Smooth muscle cell (in vitro differentiated cells): ENCODE measurements around the gene MMP8. TPM values are rescaled to one million over a fixed set of nuclear protein-coding genes. Genes with fewer than 3 reads are reported as not detected.

ENCODE experiments used
- DNase-seq: peaks from one replicate; lab custom pipeline; 2025; ENCODE audit not compliant: unreplicated experiment; lab: John Stamatoyannopoulos, UW
- H2AFZ ChIP-seq: fragments of 200-600 bp; sonication (generic); 2 replicates; pipeline ENCODE4 v1.6.0; 2016; ENCODE audit warnings: antibody characterized with exemption, low read depth, mild to moderate bottlenecking
- H3F3A ChIP-seq: fragments of 200-600 bp; sonication (generic); 2 replicates; pipeline ENCODE4 v1.6.0; 2017; ENCODE audit warnings: antibody characterized with exemption, low read depth
- H3K27ac ChIP-seq: fragments of 200-600 bp; sonication (generic); 2 replicates; pipeline ENCODE4 v1.5.1; 2016; ENCODE audit warnings: low read depth, mild to moderate bottlenecking
- H3K27me3 ChIP-seq: fragments of 200-600 bp; sonication (generic); 2 replicates; pipeline ENCODE4 v1.6.1; 2016; ENCODE audit warnings: low read depth, mild to moderate bottlenecking
- H3K36me3 ChIP-seq: fragments of 200-600 bp; sonication (generic); 2 replicates; pipeline ENCODE4 v1.5.1; 2016; ENCODE audit warnings: low read depth
- H3K4me1 ChIP-seq: fragments of 200-600 bp; sonication (generic); 2 replicates; pipeline ENCODE4 v1.5.1; 2016; ENCODE audit warnings: low read depth
- H3K4me2 ChIP-seq: fragments of 200-600 bp; sonication (generic); 2 replicates; pipeline ENCODE4 v1.6.0; 2016; ENCODE audit warnings: mild to moderate bottlenecking
- H3K4me3 ChIP-seq: fragments of 200-600 bp; sonication (generic); 2 replicates; pipeline ENCODE4 v1.5.1; 2016; ENCODE audit warnings: mild to moderate bottlenecking
- H3K79me2 ChIP-seq: fragments of 200-600 bp; sonication (generic); 2 replicates; pipeline ENCODE4 v1.6.0; 2016; ENCODE audit warnings: low read depth, mild to moderate bottlenecking
- H3K9ac ChIP-seq: fragments of 200-600 bp; sonication (generic); 2 replicates; pipeline ENCODE4 v1.6.0; 2016; ENCODE audit warnings: low read depth
- H3K9me3 ChIP-seq: fragments of 200-600 bp; sonication (generic); replicated peaks from 2 replicates; pipeline ENCODE4 v1.5.1; 2016; ENCODE audit warnings: low read depth
- H4K20me1 ChIP-seq: fragments of 200-600 bp; sonication (generic); 2 replicates; pipeline ENCODE4 v1.6.0; 2016; ENCODE audit warnings: low read depth
- WGBS: methylation state at CpG from one replicate; pipeline ENCODE4 v1.1.7; 2016; ENCODE audit warnings: low lambda C conversion rate; 5-methylcytosine and 5-hydroxymethylcytosine counted together
- polyA plus RNA-seq: library from polyadenylated mRNA; unstranded; fragments of >200 nt; fragmentation: Nextera tagmentation; extraction: Ambion mirVana; gene quantifications from 2 replicates; pipeline ENCODE4 v1.2.1, GENCODE V29; 2016
- total RNA-seq: library from RNA; depleted of rRNA; stranded (reverse); fragments of >200 nt; gene quantifications from 2 replicates; pipeline ENCODE4 v1.2.3, GENCODE V29; 2014
- TF ChIP-seq, protein P1 (sequence below): fragments of 200-600 bp; sonication (generic); IDR thresholded peaks from 2 replicates; pipeline ENCODE4 v1.5.1; 2017; ENCODE audit warnings: borderline replicate concordance, mild to moderate bottlenecking, antibody characterized with exemption; ENCODE audit not compliant: insufficient read depth, poor library complexity, severe bottlenecking

Gene MMP8
- total and polyA plus RNA-seq, 2 experiments from 2014 or later = 0.81 TPM; not detected in 1

DNA sequence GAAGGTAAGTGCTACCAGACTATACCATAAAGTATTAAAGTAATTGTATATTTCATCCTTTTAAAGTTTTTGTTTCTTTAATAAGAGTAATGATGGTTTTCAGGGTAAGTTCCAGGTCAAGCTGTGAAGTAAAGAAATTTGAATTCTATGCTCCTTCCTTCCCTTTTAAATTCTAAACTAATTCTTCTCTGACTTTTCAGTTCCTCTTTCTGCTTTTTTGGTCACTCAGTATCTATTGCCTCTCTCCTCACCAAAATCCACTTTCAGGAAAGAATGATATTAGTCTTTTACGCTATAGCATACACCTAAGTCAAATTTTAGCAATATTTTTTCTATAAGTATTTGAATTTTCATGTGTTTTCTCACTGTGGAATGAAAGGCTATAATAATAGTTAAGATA is 8.2 kb downstream of the MMP8 start:
- H4K20me1 ChIP-seq = no peaks in the 10 kb centered on the region
- H3K36me3 ChIP-seq = no peaks in the 10 kb centered on the region
- no peaks in the 10 kb centered on the region for H3K9me3 ChIP-seq
- no peak overlapping the region for H3K4me3 ChIP-seq
- no peaks in the 10 kb centered on the region for H3F3A ChIP-seq
- DNase-seq = no peak
- 88% methylated on average over 1 of the region's 1 CpG for WGBS
- no peak overlapping the region for H3K27ac ChIP-seq
- no peak overlapping the region for H3K9ac ChIP-seq
- no peak overlapping the region for H2AFZ ChIP-seq
- H3K27me3 ChIP-seq = peaks cover 8% of the 10 kb centered on the region
- H3K79me2 ChIP-seq = no peaks in the 10 kb centered on the region
- no peak overlapping the region for H3K4me2 ChIP-seq
- TF ChIP-seq, protein P1, sequence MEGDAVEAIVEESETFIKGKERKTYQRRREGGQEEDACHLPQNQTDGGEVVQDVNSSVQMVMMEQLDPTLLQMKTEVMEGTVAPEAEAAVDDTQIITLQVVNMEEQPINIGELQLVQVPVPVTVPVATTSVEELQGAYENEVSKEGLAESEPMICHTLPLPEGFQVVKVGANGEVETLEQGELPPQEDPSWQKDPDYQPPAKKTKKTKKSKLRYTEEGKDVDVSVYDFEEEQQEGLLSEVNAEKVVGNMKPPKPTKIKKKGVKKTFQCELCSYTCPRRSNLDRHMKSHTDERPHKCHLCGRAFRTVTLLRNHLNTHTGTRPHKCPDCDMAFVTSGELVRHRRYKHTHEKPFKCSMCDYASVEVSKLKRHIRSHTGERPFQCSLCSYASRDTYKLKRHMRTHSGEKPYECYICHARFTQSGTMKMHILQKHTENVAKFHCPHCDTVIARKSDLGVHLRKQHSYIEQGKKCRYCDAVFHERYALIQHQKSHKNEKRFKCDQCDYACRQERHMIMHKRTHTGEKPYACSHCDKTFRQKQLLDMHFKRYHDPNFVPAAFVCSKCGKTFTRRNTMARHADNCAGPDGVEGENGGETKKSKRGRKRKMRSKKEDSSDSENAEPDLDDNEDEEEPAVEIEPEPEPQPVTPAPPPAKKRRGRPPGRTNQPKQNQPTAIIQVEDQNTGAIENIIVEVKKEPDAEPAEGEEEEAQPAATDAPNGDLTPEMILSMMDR = no peak
- H3K4me1 ChIP-seq = no peaks in the 10 kb centered on the region

GRCh38 chr11:102712137-102712536 is 12.6 kb downstream of the MMP8 start:
- no peak overlapping the region for H3K4me3 ChIP-seq
- H3K27me3 ChIP-seq = peaks cover 8% of the 10 kb centered on the region
- H3K9ac ChIP-seq = no peak overlapping the region
- no peaks in the 10 kb centered on the region for H3K79me2 ChIP-seq
- no peak for DNase-seq
- H4K20me1 ChIP-seq = no peaks in the 10 kb centered on the region
- no peak overlapping the region for H3K27ac ChIP-seq
- TF ChIP-seq, protein P1 = no peak
- 82% methylated on average over 3 of the region's 3 CpGs for WGBS
- no peaks in the 10 kb centered on the region for H3K4me1 ChIP-seq
- no peaks in the 10 kb centered on the region for H3K36me3 ChIP-seq
- no peaks in the 10 kb centered on the region for H3F3A ChIP-seq
- no peaks in the 10 kb centered on the region for H3K9me3 ChIP-seq
- H2AFZ ChIP-seq = no peak overlapping the region
- no peak overlapping the region for H3K4me2 ChIP-seq

DNA sequence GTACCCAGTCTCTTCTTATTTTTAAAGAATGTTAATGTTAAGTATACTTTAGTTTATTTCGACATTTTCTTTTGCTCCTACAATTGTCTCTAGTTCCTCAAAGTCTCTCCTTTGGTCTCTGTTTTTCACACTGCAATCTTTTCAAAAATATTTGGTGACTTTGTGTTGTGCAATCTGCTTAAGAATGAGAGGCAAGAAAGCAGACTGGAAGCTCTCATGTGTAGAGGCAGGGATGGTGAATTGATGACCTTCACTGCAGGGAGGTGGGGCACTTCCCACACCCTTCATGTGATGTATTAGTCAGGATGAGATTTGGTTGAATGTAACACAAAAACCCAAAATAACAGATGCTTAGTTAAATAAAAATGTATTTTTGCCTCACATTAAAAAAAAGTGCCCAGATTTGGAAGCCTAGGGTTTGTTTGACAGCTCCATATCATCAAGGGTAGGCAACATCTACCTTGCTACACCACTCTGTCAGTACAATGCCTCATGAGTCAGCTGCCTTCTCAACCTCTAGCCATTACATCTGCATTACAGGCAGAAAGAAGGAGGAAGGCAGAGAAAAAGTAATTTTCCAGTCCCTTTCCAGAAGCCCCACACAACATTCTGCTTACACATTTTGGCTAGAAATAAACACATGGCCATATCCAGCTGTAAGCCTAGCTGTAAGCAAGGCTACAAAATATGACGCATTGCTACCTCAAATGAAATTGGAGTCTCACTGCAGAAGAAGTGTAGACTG is 15.4 kb downstream of the MMP8 start:
- Histone ChIP-seq H3K79me2 (no peaks in the 10 kb centered on the region), H3K36me3 (no peaks in the 10 kb centered on the region), H3K27ac (no peak overlapping the region), H2AFZ (no peak overlapping the region), H3K9ac (no peak overlapping the region), H3K4me2 (no peak overlapping the region), H3K27me3 (no peaks in the 10 kb centered on the region), H3K4me1 (no peaks in the 10 kb centered on the region), H3K4me3 (no peak overlapping the region), H3K9me3 (no peaks in the 10 kb centered on the region), H3F3A (no peaks in the 10 kb centered on the region), H4K20me1 (no peaks in the 10 kb centered on the region)
- TF ChIP-seq, protein P1 = no peak
- 81% methylated on average over 2 of the region's 2 CpGs for WGBS
- DNase-seq = no peak

DNA sequence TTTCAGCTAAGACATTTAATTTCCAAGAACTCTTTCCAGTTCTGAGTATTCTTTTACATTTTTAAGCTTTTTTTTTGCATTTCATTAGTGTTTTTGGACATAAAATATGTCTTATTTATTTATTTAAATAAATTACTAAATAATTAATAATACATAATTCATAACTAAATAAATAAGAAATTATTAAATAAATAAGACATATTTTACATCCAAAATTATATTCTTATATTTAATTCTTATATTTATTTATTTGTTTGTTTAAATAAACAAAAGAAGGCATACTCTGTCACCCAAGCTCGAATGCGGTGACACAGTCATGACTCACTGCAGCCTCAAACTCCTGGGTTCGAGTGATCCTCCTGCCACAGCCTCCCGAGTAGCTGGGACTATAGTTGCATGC is 16.1 kb downstream of the MMP8 start:
- Histone ChIP-seq H3K36me3 (no peaks in the 10 kb centered on the region), H4K20me1 (no peaks in the 10 kb centered on the region), H3K4me3 (no peak overlapping the region), H3K9me3 (no peaks in the 10 kb centered on the region), H3K27me3 (no peaks in the 10 kb centered on the region), H3K4me1 (no peaks in the 10 kb centered on the region), H3K27ac (no peak overlapping the region), H3K4me2 (no peak overlapping the region), H2AFZ (no peak overlapping the region), H3K9ac (no peak overlapping the region), H3F3A (no peaks in the 10 kb centered on the region), H3K79me2 (no peaks in the 10 kb centered on the region)
- 88% methylated on average over 4 of the region's 4 CpGs for WGBS
- TF ChIP-seq, protein P1 = no peak
- DNase-seq = no peak
